Hippocampal formation (tissue), 2 donors: ENCODE results near the gene GABRB1.
A peak's percentile ranks its signal among the peaks of the same experiment; 100 is the strongest.

Experiments used
- DNase-seq, 2 donors: peaks; one replicate each; lab custom pipeline; 2025; lab: John Stamatoyannopoulos, UW

Gene GABRB1

DNA sequence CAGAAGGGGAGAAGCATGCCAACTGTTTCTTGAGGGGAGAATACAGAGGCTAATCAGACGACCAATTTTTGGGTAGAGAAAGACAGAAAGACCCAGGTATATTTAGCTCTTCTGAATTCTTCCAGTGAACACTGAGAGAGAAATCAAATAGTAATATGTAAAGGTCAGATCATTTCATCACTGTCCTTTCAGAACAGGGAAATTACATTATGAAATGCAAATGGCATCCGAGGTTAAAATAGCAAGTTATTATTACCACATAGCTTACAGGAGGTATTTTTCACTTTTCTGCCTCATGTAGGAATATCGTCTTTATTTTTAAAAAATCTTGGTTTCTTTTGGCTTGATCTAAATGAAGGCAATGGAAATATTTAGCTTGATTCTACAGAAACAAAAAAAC, 18.0 kb downstream of the GABRB1 start:
- no peak for DNase-seq

DNA sequence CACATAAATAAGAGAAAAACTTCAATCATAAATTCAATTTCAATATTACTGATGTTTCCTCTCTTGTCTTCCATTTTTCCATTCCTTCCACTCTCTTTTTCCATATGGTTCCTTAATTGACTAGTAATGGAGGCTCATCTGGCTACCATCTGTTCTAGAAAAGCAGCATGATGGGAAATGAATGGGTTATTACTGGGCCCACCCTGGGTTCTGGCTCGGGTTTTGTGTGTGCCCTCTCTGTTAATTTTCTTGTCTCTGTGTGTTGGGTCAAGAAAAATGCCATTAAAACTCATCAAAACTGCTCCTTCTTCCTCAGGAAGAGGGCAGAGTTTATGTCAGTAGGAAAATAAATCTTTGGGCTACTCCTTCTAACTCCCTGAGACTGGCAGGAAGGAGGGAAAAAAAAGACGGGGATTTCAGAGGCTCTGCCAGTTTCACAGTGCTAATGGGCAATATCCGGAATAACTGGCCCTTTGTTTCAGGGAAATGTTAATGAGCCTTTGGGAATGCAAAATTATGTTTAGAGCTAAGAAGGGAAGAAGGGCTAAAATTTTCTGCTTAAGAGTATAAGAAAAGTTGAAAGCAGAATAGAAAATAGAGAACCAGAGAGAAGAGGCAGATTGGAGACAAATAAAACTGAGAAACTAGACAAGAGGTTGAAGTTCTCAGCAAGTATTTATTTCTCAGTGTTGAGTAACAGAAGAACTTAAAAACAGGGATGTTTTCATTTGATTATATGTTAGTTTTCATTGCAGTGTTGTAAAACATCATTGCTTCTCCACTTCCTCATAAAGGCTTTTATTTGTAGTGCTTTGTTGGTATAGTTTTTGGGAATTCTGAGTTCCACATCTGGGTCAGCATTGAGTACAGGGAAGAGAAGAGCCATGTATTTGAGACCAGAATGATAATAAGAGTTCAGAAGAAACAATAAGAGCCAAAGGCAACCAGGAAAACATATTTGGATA, 19.7 kb downstream of the GABRB1 start:
- peak in 1 of 2 donors; percentile 59 for DNase-seq

DNA sequence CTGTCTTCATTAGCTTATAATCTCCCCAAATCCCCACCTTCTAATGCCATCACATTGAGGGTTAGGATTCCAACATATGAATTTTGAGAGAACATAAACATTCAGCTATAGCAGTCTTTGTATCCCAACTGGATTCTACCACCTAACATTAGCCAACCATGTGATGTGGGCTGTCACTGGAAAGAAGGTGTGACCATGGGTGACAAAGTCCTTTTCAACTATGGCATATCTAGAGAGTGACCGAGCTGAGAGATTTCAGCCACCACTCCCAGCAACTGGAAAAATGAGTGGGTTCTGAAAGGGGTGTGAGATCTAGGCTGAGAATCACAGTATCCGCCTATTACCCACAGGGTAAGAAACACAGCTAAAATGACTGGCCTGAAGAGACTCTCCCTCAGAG, 22.1 kb downstream of the GABRB1 start:
- DNase-seq: no peak

DNA sequence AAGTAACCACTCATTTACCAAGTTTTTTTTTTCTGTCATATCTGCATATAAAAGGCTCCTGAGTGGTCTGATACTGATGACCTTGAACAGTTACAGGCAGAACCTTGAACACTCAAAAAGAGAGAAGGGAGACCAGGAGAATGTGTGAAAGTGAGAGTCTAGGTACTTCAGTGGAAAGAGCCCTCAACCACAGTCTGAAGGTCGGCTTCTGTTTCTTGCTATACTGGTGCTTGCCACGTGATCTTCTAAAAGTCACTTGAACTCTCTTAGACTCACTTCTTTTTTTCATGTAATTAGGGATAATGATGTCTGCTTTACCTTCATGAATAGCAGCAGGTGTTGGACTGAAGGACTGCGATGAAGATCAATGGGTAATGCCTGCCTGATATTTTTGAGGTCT, 22.8 kb downstream of the GABRB1 start:
- DNase-seq: no peak

DNA sequence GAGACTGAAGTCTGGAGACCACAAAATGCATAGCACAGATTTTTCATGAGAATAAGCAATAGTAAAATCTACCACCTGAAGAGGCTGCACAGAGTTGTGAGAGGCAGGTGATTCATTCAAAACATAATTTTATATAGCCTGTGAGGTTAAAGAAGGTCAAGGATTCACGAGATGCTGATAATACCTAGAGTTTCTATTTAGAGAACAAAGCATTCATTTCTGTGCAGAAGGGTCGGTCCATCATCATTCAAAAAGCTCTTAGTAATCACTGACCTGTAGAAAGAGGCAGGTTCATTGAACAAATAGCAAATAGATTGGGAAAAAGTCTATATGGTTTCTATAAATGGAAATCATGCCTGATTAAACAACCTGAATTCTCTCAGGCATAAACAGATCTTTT, 26.6 kb downstream of the GABRB1 start:
- DNase-seq: no peak

DNA sequence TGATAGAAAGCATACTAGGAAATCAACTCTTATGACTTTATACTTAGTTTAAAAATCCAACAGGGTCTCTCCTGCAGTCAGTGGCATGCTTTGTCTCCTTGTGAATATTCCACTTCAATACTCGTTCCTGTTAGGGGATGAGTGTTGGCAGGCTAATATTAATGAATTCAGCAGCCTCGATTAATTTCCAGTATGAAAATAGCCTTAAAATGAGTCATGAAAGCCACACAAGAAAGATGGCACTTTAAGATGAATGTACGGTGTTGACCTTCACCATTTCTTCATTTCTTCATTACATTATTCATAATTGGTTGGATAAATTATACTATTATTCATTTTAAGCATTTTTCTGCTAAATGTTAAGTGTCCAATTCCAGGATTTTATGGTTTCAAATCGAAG, 29.2 kb downstream of the GABRB1 start:
- no peak for DNase-seq

DNA sequence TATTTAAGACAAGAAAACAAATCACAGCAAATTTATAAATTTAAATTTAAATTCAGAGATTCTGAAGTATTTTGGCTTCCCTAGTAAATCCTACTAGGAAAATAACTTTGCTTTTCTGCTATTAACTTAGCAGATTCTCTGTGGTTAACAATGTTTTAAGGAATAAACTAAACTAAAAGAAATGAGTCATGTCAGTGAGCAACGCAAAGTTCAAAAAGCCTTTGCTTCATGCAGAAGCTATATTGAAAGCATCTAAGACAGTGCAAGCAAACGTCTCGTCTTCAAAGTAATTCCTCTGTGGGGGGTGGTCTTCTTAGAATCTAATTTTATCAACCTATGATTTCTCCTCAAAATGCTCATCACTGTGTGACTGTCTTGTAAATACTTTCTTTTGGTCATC, 30.1 kb downstream of the GABRB1 start:
- DNase-seq: no peak

DNA sequence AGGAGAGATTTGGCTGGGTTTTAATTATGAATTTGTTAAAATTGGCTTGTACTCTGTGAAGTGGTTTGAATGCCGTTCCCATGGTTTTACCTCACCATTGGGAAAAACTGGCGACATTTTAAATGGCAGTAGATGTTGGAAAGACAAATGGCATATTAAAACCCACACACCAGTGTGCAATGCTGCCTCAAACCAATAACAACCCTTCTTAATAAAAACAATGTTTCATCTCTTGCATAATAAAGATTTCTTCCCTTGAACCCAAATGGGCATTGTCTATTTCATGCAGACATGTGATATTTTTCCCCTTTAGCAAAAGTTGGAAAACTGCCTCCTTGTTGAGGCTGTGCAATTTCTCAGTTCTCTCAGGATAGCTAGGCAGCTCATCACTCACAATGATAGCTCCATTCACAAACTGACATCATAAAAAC, 33.7 kb downstream of the GABRB1 start:
- DNase-seq: peak in 1 of 2 donors; percentile 76

DNA sequence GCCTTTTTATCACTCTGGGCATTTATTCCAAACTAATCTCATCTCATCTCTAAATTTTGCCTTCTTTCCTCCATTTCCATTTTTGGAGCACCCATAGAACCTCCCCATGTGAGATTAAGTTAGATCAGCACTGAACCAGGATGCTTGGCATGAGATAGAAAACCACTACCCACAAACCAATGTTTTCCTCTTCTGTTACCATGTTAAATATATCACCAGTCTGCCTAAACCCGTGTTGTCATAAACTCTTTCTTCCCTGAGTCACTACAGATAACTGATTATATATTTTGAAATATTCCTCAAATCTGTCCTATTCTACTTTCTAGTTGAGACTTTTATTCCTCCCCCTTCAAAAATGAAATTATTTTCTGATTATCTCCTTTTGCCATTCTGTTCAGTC, 37.6 kb downstream of the GABRB1 start:
- DNase-seq: no peak

DNA sequence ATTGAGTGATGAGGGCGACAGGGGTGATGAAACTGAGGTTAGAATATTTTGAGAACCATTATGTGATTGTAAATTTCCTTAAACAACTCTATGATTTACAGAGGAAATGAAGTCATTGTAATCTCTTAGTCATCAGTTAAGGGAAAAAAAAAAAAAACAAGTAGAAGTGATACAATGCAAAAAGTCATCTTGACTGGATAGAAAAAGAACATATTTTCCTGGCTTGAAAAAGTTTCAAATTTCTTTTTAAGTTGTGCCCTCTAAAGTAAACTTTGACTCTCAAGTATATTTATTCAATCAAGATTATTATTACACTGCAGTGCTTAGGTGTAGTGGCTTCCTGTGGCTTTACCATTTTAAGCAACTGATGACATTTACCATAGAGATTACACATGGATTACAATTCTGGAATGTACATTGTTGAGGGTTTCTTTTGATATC, 40.6 kb downstream of the GABRB1 start:
- no peak for DNase-seq

DNA sequence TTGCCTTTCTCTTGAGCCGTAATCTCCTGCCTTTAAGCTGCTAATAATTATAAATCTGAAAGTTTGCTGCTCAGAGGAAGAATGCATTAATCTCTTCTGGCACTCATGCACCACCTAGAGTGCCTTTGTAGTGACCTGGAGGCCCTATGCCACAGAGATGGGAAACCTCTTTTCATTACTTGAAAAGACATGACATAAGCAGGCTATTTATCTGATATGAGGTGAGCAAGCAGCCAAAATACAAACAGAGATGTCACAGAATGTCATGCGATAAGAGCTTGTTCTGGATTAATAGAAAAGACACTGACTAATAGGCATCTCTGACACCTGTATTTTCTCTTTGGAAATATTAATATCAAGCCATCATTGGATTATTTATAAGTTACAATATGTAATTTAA, 42.3 kb downstream of the GABRB1 start:
- DNase-seq: no peak

DNA sequence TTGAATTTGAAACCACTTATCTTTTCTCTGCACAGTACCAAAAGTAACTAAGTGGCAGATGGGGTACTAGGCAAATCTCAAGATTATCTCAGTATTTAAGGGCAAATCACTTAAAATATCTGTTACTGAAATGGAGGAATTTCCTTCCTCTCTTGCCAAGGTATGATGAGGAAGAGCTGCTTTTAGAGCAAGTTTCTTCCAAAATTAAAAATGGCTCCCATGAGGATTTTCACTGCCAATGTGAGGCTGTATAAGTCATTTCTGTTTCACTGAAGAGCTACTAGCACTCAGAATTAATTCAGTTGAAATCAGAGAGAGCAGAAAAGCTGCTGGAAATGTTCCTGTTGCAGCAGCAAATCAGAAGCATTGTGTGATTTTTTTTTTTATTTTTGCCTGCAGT, 43.4 kb downstream of the GABRB1 start:
- no peak for DNase-seq

DNA sequence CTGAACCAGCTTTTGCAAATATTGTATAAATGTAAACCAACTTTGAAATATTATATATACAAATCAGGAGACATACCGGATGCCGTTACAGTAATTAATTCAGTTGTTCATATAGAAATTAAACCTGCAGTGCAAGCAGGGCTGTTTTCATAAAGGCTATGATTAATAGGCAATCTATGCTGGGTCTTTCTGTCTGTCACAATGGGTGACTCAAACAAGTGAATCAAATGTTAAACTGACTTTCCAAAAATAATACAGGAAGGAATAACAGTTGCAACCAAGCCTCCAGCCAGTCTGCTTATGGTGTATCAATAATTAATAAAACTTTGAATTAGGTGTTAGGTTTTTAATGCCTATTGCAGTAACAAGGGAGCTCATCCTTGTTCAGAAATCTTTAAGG, 43.9 kb downstream of the GABRB1 start:
- DNase-seq: no peak

DNA sequence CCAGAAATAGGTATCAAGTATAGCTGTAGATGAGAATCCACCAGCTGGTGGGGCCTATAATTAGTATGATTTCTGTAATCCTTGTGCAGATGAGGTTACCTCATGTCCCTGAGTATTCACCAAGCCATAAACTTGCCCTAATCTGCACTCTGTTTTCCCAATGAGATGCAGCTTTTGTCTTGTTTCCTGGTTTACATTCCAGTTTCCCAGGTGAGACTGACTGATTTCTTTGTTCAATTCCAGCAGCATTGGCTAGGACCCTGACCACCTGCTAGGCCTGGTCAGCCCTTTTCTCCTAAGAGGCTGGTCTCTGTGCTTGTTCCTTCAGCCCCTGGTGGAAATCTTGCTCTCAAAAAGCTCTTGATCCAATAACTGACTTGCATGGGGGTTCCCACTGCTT, 44.6 kb downstream of the GABRB1 start:
- DNase-seq: no peak

DNA sequence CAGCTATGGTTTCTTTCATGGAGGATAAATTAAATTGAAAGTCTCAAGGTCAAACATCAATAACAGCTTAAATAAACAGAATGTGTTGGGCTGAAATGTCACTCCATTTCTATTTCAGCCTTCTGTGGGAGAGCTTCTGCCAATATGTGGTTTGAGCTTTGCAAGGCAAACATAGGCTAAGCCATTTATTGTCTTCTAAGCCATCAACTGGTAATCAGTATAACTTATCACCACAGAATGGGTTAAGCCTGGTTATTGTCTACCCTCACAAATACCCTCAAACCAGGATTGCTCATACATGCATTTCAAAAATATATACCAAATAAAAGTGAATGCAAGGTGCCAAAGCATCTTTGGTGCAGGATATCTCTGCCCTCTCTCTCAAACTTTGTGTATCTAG, 52.7 kb downstream of the GABRB1 start:
- no peak for DNase-seq

DNA sequence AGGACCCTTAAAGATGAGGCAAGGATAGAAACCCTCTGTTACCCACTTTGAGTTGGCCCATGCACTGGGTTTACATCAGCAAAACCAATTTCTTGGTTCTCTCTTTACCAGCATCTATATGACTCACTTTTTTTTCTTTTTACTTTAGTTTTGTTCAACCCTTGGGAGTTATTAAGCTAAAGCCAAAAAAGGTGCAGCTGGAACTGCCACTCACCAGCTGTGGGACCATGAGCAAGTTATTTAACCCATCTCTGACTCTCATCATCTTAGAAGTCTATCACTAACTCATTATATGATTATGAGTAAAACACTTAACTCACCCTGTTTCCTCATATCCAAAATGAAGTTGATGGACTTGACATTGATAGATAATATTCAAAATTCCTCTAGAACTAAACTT, 53.4 kb downstream of the GABRB1 start:
- DNase-seq: no peak

DNA sequence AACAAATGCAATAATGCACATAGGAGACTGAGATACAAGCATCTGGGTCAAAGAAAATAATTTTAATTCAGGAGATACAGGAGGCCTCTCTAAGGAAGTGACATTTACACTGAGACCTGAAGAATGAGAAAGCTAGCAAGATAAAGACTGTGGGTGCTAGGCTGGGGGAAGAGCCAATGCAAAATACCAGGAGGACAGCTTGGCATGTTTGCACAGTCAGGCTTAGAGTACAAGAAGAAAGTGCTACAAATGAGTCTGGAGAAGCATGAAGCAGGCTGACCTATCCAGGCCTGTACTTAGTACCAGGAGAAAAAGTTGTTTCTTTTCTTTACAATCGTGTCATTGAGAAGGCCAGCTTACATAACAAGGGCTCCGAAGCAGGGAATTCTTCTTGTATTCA, 56.9 kb downstream of the GABRB1 start:
- DNase-seq: no peak

DNA sequence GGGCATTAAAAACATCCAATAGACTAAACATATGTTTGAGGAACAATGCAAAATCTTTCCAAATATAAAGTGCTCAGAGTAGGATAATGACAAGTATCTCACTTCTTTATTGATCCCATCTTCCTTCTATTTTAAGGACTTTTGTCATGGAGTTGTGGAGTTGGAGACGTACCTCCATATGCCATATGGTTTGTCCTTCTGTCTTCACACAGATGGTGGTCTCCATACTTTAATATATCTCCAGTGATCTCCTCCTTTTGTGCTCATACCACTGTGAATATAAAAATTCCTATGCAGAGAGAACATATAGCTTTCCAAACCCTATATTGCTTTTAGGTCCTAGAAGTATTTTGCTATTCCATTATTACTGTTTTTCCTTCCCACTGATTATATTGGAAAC, 64.5 kb downstream of the GABRB1 start:
- no peak for DNase-seq

DNA sequence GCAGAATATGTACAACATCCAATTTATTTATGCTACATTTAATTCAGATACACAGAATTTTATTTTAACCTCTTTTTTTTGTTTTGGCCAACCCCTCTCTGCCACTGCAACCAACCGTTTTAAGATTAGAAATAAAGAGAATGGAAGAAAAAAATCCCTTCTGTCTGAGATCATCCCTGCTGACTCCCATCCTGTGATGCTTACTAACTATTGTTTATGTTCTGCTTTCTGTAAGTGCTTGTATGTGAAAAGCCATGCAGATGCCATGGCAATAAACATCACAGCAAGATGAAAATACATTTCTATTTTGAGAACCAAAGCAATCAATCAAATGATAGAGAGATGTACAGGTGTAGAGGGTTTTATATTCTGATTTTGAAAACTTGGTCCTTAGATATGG, 70.1 kb downstream of the GABRB1 start:
- DNase-seq: no peak

DNA sequence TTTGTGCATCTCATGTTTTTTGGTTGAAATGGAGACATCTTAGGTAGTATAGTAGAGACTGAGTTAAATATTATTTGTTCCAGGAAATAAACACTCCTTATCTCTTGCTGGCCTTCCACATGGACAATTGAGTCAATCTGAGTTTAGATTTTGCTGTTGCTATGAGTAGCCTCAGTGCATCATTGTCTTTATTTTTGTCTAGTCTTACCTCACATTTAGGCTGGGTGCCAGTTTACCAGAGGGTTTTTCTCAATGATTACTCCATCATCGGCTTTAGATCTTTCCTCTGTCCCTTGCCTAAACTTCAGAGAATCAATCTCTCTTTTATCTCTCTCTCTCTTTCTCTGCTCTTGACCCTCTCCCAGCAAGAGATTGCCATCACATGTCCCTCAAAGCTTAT, 73.6 kb downstream of the GABRB1 start:
- DNase-seq: no peak

DNA sequence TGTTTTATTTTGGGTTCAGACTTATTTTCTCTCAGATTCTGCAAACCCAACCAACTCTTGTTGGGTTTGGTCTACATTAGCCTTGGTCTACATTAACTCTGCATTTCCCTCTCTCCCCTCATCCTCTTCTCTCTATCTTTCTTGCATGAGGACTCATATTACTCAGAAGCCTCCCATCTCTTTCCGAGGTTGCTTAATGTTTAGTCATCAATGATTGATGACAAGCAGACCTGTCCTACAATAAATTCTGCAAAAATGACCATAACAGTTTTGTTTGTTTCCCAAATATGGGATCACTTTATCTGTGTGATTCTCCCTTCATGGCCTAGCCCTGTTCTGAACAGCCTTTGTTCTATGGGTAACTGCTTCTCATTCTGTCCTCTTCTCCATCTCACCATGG, 75.2 kb downstream of the GABRB1 start:
- no peak for DNase-seq

DNA sequence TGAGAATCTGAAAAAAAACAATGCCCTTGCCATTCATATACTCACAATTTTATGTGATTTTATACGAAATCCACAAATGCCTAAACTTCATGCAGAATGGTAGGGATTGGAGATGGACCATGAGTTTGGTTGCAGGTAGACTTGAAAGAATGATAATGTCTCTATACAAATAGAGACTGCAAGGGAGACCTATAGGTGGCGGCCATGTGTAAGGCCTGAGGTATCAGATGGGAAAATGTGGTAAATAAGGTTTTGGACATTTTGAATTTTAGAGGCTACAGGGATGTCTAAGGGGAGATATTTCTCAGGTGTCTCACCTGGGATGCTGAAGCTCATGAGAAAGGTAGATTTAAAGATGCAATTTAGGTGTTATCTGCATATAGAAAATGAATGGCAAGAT, 78.0 kb downstream of the GABRB1 start:
- no peak for DNase-seq

DNA sequence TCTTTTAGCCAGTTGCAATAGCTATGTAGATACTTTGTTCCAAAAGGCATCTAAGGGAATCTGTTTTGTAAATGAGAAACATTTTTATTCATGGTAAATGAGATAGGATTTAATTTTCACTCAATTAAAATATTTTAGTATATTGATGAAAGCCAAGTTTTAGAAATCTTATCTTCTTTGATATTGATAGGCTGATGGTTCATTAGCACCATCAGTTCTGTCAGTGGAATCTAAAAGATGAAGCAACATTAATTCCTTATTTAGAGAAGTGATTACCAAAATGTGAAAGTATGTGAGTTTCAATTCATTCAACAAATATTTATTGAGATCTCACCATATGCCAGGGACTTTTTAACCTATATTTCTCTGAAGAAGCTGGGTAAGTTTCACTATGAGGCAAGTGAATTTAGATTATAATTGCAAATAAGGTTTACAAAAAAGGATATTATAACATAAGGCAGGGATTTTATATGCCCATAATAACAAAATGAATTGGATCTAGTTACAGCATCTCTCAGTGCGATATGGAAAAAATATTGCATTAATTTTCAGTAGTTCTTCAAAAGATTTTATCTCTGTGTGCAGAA, 79.3 kb downstream of the GABRB1 start:
- no peak for DNase-seq
